Stimulated activated CD4-positive, alpha-beta T cell treated with anti-CD3 and anti-CD28 coated beads, Interleukin-4, amount 100 ng/mL, for 4 hours (primary cell): Measurements from ENCODE around the gene CENPP.

Experiments used
- DNase-seq, 2 experiments: peaks; one replicate each; pipeline ENCODE4 v3.0.0-alpha.2; 2020

The CENPP gene

DNA sequence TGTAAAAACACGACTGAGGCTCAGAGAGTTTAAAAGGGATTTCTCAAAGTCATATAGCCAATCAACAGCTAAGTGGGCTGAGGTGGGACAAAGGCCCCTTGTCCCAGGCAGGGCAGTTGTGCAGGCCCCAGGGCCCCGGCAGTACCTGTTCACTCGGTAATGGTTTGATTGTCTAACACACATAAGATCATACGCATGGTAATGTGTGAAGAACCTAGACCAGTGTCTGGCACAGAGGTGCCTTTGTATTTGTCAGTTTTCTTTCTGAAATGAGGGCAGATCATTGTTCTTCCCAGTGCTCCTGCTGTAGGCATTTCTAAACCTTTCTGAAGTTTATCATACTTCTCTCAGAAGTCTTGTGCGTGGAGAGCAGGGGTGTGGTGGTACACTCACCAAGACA lies 277.3 kb downstream of the CENPP start:
- DNase-seq, result no peak

DNA sequence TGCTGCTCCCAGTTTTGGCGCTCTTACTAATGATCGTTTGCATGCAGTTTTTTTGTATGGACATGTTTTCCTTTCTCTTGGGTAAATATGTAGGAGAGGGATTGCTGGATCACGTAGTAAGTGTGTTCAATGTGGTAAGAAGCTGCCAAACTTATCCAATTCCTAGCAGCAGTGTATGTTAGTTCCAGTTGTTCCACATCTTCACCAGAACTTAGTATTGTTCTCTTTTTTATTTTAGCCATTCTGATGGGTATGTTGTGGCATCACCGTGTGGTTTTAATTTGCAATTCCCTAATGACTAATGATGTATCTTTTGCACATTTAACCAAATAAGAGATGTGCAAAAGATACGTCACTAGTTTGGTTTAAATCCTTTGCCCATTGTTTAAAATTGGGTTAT lies 278.2 kb downstream of the CENPP start:
- no peak for DNase-seq

DNA sequence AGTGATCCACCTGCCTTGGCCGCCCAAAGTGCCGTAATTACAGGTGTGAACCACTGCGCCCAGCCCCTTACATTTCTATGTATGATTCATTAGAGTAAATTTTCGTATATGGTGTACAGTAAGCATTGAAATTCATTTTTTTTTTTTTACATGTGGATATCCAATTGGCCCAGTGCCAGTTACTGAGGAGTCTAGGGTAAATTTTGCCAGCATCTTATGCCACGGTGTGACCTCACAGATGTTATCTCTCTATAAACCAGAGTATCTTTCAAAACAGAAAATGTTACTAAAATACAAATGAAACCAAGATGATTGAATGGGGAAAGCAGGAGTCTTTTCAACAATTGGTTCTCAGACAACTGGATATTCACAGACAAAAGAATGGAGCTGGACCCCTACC lies 279.5 kb downstream of the CENPP start:
- no peak for DNase-seq

DNA sequence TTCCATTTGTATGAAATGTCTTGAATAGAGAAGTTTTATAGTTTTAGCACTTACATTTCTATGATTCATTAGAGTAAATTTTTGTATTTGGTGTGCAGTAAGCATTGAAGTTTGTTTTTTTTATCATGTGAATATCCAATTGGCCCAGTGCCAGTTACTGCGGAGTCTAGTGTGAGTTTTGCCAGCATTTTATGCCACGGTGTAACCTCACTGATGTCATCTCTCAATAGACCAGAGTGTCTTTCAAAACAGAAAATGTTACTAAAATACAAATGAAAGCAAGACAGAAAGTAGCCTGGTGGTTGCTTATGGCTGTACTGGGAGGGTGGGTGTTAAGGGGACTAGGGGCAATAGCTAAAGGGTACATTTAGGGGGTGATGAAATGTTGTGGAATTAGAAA lies 281.3 kb downstream of the CENPP start:
- no peak for DNase-seq

DNA sequence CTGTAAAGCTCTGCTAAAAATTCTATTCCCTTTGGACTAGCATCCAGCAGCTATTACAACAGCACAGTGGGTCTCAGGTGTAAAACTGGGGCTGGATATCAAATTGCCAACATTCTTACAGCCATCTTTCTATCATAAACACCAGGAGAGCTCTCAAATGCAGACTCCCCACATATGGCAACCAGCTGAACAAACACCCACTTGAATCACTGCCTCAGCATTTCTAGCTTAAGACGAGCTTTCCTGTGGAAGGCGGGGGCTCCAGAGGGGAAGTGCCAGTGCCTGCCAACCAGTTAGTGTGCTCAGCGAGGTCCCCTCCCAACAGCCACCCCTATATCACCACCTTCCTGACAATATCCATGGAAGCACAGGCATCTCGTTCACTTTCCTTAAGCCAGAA lies 282.0 kb downstream of the CENPP start:
- no peak for DNase-seq

DNA sequence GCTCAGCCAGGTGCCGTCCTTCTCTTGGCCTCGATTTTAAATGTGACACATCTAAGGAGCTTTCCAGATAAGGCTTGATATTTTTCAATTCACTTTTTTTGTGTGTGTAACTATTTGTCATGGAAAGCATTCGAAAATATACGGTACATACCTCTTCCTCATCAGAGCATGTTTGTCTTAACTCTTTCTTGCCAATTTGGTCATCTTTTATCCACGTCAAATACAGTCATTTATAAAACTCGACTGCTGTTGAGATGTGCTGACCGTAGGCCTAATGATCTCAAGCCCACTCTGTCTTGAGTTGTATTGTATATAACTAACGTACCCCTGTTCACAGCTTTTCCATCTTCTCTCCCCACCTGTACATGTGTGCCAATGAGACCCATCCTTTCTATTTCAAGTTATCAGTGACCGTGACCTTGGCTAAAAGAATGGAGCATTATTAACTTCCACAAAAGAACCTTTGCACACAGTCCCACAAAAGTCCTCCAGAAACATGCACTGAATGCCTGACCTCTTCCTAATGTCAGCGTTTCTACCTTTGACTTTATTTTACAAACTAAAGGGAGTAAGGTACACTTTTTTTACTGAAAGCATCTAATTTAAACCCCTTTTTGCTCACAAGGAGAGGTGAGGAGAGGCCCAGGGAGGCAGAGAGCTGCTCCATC lies 282.6 kb downstream of the CENPP start:
- DNase-seq, result no peak

DNA sequence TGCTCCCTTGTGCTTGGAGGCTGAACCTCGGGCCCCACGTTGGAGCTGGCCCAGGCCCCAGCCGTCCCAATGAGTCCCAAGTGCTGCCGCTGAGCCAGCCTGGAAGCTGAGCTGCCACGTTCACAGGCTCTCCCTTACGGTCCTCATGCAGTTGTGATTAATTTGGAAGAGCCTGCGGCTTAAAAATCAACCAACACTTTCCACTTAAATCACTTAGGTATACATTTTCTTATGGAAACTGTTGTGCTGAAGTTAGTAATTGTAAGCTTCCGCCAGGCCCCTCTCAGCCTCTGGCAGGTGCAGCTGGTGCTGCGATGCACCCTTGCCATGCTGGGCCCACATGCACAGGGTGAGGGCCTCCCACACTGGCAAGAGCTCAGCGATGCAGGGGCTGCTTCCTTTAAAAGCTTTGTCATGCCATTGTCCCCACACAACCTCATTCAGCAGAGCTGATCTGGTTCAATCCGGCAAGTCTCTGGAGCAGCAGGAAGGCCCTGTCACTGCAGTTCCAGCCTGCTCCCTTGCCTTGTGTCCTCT lies 283.2 kb downstream of the CENPP start:
- DNase-seq, result no peak

DNA sequence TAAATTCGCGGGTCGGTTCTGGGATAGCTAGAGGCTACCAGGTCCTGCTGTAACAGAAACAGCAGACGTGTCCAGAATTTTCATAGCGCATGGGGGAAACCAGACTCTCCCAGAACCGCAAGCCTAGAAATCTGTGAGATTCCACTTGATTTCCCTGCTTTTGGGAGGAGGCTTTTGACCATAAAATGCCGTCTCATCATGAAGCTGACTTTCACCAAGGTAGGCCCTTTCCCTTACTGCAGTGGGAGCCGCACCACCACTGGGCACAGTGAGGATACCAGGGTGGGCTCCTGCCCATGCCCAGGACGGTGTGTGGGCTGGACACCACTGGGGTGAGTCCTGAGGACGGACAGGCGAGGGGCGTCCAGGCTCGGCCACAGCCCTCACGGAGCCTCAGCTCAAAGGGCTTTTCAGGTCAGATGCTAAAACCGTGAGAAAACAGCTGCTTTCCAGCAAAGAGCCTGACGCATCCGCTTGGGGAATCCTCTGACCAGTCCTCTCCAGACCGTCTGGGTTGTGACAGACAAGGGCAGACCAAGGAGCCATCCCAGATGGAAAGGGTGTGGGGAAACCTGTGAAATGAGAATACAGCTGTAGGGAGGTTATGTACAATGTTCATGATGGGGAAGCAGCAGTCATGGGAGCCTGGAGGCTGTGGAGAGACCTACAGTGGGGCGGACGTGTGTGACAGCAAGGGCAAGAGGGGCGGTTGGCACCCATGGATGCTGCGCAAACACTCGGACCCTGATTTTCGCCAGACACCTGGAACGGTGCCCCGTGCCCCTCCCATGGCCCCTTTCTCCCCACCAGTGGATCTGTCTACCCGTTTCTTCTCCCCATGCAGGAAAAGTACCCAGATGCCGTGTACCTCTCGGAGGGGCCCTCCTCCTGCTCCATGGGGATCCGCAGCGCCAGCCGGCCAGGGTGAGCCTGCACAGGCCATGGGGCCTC lies 285.0 kb downstream of the CENPP start:
- no peak for DNase-seq

DNA sequence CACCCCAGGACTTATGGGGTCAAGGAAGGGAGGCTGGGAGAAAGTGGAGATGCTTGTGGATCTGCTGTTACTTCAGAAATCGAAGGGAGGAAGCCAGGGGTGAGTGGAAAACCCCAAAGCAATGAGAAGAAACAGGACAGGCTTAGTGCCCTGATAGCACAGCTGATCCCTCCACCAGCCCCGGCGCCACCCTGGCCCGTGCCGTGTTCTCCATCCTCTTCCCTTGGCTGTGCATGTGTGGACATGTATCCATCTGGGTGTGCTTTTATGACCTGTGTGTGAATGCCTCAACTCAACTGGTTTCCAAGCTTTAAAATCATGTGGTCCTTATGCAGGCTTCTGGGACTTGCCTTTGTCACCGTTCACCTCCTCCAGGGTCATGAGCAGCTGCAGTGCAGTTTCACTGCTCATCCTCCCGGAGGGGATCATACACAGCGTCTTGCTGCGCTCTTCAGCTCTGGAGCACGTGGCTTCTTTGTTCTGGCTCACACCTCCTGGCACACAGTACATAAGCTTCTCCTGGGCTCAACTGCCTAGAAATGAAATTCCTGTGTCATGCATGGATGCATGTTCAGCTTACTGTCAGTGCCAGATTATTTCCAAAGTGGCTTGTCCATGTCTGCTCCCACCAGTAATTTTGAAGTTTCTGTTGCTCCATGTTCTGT lies 286.0 kb downstream of the CENPP start:
- DNase-seq, result no peak

DNA sequence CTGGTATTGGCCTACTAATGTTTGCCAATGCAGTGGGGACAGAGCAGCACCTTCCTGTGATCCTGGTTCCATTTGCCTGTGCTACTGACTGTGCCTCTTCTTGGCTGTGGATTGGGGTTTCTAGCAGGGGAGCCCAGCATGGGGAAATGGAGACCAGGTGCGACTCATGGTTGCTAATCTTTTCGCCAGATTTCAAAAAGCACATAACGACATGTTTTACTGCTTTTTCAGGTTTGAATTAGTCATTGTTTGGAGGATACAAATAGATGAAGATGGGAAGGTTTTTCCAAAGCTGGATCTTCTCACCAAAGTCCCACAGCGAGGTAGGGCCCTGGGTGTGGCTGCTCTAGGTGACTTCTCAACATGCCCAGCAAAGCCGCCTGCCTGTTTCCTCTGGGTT lies 286.5 kb downstream of the CENPP start:
- no peak for DNase-seq

DNA sequence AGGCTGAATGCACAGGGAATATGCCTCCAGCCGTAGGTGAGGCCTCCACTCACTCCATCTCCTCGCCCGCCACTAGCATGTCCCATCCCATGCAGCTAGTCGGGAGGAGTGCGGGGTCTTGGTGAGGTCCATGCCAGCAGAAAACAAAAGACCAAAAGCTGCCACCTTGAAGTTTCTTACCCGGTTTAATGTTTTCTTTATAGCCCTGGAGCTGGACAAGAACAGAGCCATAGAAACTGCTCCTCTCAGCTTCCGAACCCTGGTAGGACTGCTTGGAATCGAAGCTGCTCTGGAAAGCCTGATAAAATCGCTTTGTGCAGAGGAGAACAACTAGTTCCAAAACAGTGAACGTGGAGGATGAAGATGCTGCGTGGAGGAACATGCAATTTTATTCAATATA lies 287.1 kb downstream of the CENPP start:
- no peak for DNase-seq

DNA sequence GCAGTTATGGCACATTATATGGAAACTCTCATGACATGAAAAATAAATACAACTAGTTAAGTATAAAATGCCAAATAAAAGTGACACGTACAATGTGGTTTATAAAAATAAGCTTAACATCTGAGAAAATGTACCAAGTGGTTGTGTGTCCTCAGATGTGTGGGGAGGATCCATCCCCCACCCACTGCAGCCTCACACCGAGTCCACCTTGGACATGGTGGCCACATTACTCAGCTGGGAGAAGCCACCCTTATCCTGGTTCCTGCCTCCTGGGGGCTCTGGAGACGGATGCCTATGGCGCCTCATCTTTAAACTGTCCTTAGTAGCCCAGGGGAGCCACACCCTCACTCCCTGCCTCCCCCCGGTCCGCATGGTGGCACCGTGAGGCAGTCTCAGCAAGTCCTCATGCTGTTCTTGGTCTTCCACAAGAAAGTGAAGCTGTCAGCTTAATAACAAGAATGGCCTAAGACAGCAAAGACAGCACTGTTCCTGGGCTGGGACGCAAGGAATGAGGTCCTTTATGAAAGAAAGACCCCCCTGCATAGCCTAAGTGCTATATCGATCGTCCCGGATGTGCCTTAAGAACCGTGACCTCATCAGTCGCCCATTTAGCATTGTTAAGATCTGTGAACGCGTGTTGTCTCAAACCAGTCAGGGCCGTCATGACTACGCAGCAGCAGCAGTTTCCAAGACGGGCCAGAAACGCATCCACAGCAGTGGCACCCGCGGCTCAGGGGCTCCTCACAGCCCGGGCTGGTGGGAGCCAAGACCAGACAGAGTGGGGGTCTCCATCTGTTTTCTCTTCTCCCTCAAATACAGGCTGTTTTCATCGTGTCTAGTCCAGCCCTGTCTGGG lies 287.7 kb downstream of the CENPP start:
- DNase-seq, result no peak

DNA sequence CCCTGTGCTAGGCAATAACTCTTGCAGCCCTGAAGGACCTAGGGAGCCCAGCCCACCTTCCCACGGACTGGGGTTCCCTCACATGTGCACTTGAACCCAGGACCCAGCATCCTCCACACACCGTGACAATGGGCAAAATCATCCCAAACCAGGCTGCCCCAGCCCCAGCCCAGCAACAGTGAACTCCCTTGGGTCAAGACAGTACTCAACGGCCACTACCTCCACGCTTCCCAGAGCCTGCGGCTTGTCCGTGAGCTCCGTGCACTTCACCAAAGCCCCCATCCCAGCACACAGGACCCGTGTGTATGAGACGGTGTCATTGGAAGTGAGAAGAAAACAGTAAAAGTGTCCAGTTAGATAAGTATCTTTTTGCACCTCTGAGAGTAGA lies 288.4 kb downstream of the CENPP start:
- no peak for DNase-seq

DNA sequence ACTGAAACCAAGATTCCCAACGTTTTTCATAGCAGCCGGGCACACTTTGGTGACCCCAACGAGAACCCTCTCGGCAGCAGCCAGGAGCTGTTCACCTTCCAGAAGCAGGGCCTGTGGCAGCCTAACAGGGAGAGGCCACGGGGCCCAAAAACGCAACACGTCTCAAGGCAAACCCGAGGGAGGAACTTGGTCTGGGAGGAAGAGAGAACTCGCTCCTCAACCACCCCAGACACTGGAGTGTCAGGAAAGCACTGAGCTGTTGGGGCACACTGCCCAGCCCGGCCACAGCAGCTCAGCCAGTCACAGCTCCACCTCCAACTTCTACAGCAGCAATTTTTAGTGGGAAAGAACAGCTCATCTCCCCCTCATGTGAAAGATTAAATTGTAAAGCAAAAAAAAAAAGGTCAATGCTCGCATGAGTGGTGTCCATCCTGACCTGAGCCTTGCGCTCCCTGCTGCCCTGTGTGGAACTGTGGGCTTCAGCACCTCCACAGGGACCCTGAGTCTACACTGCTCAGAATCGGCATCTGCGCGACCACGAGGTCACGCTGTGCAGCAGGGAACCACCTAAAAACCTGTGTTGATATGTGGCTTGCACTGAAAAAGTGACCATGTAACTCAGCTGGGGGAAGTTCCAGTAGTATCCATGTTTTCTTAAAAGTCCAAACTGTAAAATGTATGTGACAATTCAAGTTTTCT lies 289.2 kb downstream of the CENPP start:
- DNase-seq, result no peak

DNA sequence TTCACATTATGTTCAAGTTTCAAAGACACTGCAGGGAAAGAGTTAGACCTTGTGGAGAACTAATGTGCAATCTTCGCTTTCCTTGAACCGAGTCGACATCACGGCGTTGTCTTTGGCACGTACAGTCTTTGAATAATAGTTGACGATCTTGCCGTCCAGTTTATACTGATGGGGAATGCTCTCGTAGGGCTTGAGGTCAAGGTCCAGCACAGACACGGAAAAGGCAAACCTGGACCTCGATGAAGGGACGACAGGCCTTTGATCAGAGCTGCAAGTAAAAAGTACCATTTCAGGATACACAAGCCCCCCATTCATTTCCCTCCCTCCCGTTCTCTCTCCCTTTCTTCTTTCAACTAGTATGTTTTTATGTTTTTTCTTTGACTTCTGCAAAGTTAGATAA lies 290.0 kb downstream of the CENPP start:
- DNase-seq, result no peak

DNA sequence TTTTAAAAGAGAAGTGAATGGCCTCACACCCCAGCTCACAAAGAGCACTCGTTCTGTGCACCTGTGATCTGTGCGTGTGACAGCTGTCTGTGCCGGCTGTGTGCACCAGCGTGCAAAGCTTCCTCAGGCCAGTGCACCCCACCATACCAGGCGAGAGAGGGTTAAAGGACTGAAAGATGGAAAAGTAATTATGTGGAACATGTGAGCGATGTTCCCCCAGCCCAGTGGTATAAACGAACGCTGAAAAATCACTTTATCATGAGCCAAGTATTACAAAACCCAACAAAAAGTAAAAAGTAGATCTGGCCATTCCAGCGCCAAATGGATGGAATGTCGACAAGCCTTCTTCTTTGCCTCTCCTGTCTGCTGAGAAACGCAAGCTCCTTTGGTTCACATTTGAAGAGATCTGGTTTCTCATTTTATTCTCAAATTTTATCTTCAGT lies 290.5 kb downstream of the CENPP start:
- no peak for DNase-seq

DNA sequence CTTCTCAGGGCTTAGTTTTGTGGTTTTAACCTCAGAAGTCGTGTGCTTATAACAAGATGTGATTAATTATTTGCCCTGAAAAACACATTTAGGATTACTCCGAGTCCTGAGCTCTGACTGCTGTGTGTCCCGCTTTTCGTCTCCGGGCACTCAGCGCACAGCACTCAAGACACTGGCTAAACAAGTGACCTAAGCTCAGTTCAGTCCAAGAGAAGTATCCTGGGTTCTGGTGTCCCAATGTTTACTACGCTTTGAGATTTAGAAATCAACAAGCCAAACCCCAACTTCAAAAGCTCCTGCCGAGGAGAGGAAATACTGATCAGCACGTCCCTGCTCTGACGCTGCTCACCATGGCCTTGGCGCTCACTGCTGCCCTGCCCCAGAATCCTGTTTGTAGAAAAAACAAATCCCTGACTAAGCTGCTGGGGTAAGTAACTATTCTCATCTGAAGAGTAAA lies 290.9 kb downstream of the CENPP start:
- DNase-seq, result no peak

DNA sequence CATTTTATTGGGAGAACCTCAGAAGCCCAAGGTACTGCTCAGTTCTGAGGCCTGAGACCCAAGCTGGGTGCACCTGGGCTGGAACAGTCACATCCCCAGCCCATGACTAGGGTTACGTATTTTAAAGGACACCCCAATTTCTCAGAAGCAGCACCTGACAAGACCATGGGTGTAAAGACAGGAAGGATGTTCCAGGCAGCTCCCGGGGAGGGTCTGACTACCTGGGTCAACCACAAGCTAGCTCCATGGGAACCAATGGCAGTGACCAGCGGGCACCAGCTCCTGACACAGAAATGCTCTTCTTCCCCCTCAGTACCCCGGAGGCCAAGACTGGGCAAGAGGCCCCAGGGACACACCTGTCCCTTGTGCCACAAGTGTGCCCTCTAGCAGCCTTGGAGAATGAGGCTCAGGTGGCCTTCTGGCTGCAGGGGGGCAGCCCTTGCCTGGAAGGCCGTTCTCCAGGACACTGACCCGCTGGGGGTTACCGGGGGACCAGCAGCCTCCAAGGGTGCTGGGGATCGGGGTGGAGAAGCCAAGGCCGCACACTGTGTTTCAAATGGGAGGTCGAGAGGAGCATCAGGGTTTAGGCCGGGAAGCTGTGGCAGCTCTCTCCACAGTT lies 291.6 kb downstream of the CENPP start:
- DNase-seq, result no peak

DNA sequence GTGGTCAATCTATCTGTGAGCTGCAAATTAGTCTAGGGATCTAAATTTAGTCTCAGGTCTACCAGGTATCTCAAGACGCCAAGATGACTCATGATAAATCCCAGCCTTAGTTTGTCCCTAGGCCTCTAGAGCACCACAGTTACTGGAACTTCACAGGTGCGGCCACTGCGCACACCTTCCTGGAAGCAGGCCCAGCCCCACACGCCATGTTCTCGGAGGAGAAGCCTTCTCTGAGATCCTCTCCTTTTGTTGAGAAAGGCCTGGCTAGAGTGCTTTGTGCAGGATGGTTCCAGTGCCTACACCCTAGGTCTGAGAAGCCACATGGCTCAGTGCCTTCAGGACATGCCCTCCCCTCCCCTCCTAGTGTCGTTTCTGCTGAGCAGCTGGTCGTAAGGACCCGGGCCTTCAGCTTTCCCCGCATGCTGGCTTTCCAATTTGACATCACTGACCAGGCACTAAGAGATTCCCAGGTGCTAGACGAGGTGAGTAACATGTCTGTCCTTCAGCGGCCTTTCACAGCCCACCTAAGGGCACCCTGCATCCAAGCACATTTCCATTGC lies 292.3 kb downstream of the CENPP start:
- DNase-seq, result no peak

DNA sequence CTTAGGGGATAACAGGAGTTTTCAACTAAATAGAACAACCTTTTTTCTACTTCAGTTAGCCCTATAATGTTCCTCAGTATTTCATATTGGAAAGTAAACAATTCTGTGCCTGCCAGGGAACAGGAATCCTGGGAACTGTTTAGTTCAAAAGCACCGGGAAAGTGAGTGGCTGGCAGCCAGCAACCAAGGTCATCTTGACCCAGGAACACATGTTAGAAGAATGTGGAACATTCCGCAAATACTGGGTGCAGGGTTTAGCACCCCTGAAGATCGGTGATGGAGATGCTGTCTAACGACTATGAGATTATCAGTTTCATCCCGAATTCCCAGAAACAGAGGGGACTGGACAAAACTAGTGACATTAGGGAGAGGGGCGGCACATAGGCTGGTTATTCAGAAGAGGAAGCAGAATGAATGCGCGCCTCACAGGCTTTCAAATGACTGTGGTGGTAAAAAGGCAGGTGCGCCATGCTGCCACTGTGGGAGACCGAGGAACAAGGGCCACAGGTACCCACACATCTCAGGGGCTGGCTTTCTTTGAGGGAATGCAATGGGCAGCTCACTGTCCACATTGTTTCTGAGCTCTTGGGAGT lies 293.0 kb downstream of the CENPP start:
- no peak for DNase-seq
